GM18511 (cell line): ENCODE data around the gene CRB1.

Source experiments
- ATAC-seq: cut with Tn5 transposase; IDR thresholded peaks from one replicate; pipeline ENCODE4 v1.9.1; 2021; ENCODE audit warnings: mild to moderate bottlenecking, moderate library complexity; ENCODE audit not compliant: unreplicated experiment

Gene CRB1

GRCh38 chr1:197342044-197342565 is 74.1 kb downstream of the CRB1 start:
- ATAC-seq, result no peak

GRCh38 chr1:197342669-197343068 is 74.6 kb downstream of the CRB1 start:
- ATAC-seq, result no peak

DNA sequence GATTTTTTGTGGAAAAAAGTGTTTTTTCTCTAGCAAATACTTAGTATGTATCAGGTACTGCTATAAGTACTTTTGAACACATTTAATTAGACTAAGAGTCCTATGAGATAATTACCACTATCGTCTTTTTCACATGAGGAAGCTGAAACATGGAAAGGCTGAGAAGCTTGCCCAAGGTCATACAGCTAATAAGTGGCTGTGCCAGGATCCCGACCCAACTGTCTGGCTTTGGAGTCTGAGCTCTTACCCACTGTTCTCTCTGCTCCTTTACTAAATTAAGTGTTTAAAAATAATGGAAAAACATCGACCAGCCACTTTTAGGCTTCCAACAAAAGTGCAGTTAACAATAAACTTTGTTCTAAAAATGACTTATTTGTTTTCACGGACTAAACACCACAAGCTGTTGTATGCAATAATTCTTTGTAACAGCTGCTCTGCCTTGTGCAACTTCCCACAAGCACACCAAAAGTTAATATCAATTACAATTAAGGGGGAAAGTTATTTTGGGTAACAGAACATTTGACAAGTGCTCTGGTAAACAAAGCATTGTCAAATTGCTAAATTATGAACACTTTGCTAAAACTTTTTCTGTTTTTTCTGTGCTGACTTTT is 75.7 kb downstream of the CRB1 start:
- ATAC-seq, result no peak

GRCh38 chr1:197351821-197352440 is 83.9 kb downstream of the CRB1 start:
- ATAC-seq, result no peak

DNA sequence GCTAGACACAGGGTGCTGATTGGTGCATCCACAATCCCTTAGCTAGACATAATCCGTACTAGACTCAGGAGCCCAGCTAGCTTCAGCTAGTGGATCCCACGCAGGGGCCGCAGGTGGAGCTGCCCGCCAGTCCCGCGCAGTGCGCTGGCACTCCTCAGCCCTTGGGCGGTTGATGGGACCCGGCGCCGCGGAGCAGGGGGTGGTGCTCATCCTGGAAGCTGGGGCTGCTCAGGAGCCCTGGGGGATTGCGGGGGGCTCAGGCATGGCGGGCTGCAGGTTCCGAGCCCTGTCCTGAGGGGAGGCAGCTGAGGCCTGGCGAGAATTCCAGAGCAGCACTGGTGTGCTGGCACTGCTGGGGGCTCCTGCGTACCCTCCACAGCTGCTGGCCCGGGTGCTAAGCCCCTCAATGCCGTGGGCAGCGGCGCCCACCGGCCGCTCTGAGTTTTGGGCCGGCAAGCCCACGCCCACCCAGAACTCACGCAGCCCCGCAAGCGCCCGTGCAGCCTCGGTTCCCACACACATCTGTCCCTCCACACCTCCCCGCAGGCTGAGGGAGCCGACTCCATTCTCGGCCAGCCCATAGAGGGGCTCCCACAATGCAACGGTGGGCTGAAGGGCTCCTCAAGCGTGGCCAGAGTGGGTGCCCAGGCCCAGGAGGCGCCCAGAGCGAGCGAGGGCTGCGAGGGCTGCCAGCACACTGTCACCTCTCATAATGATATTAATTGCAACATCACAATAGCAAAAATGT is 87.4 kb downstream of the CRB1 start:
- ATAC-seq, result no peak

DNA sequence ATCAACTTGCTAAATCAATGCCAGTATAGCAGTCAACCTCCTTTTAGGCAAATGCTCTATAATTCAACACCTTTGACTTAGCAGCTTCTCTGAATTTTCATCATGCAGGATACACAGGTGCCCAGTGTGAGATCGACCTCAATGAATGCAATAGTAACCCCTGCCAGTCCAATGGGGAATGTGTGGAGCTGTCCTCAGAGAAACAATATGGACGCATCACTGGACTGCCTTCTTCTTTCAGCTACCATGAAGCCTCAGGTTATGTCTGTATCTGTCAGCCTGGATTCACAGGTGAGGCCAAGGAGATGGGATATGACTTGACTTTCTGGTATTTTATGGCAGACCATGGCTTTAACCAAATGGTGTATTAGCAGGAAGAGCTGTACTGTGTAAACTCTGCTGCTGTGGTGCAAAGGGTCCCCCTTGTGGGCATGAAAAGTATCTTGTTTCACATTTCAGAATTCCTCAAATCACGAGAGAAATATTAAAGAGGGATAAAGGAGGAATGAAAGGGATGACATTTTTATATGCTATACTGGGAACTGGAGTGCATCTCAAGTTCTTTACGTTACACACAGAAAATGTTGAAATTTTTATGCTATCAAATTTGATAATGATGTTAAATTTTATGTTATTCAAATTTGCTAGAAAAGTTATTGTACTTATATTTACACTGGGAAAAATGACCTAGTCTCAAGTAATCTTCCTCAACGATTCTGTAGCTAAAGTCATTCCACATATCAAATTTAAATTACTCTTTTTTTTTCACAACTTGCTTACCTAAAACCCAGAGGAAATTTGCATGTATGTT is 88.9 kb downstream of the CRB1 start:
- ATAC-seq, result peak; percentile 67

DNA sequence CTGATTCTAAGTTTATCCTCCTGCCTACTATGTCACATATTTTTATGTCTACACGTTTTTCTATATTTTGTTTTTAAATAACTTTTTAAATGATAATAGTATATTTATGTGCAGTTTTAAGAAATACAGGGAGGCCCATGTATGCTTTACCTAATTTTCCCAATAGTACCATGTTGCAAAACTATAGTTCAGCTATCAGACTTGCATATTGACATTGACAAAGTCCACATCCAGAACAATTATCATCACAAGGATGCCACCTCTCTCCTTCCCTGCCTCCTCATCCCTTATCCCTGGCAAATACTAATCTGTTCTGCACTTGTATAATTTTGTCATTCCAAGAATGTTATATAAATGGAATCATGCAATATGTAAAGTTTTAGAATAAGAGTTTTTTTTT is 90.9 kb downstream of the CRB1 start:
- ATAC-seq, result no peak

DNA sequence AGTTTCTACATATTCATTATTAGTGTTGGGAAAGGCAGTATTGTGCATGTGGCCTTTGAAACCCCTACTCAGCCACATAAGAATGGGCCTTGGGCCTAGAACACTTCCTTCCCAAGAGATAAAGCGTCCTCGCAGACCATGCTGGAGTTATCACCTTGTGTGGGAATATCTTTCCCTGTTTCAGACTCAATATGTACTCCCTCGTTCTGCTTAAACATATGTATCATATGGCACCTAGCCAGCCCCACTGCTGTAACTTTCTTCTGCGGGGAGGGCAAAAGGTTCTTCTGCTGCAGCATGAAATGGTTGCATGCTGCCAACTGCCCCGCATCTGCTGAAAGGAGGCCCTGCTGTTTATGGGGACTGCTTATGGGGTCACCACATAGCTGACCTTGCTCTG is 92.0 kb downstream of the CRB1 start:
- no peak for ATAC-seq

DNA sequence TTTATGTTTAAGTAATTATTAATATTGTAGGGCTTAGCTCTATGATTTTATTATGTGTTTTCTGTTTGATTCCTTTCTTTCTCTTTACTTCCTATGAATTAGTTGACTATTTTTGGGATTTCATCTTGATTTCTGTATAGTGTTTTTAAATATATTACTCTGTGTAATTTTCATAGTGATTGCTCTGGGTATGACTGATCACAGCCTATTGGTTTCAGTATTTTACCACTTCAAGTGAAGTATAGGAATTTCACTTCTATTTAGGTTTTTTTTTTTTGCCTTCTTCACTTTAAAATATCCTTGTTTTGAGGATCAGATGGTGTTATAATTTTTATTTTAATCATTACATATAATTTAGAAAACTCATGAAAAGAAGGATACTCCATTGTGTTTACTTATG is 94.8 kb downstream of the CRB1 start:
- ATAC-seq, result no peak

GRCh38 chr1:197363855-197364254 is 95.8 kb downstream of the CRB1 start:
- no peak for ATAC-seq

DNA sequence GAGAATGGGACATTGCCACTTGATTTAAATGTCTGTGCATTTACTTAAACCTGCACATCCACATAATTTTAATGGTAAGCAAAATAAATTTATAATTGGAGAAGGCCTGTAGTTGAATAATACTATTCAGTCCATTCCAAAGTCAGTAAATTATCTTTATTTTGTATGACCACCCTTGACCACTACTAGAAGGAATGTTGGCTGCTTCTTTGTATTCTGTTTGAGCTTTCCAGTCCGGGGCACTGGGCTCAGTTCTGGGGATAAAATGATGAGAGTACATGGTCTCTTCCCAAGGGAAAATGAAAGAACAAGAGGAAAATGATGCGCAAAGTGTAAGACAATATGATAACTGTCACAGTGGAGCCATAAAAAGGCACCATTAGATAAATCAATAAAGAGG is 98.9 kb downstream of the CRB1 start:
- no peak for ATAC-seq

GRCh38 chr1:197367627-197368026 is 99.6 kb downstream of the CRB1 start:
- no peak for ATAC-seq

GRCh38 chr1:197374428-197374827 is 106.4 kb downstream of the CRB1 start:
- no peak for ATAC-seq

DNA sequence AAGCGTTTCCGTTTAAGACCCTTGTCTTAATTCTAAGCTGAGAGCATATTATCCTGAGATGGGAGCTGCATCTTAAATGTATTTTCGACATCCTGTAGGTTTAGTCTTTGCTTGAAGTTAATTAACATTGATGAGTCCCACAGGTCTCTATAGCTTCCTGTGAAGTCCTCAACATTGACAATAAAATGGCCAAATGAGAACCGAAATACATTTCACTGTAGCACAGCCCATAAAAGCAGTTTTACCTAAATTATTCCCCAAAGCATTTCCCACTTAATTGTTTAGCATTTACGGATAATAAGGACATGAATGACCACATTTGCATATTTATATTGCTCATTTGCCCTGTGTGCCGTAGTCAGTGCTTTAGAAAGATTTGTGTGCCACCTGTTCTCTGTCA is 116.4 kb downstream of the CRB1 start:
- ATAC-seq, result no peak

DNA sequence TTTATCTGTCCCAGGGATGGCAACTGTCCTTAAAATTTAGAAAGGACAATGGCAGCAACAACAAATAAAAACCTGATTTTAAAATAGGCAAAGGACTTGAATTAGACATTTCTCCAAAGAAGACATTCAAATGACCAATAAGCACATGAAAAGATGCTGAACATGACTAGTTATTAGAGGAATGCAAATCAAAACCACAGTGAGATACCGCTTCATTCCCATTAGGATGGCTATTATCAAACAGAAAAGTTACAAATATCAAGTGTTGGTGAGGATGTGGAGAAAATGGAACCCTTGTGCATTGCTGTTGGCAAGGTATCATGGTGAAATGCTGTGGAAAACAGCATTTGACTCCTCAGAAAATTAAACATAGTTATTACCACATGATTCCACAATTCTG is 120.7 kb downstream of the CRB1 start:
- ATAC-seq, result no peak

- no peak for ATAC-seq
Measured at GRCh38 chr1:197390856-197391255, 122.8 kb downstream of the CRB1 start.

GRCh38 chr1:197391303-197392226 is 123.5 kb downstream of the CRB1 start:
- no peak for ATAC-seq

- ATAC-seq, result no peak
Measured at GRCh38 chr1:197392541-197392940, 124.5 kb downstream of the CRB1 start.

DNA sequence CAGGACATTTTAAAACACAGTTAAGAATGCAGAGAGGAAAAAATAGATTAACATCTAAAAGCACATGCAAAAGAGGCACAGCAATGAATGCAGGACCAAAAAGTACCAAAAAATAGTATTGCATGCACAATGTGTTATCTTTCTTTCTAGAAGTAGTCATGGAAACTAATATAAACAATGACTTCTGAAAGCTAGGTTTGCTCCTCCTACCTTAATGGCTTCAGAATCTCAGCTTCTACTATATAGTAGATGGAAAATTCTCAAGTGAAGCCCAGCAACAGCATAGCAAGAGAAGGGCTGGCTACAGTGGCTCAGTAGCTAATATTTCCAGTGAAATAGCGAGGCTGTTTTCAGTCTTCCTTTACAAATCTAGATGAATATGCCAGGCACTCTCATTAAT is 125.1 kb downstream of the CRB1 start:
- ATAC-seq, result no peak

GRCh38 chr1:197393772-197394171 is 125.7 kb downstream of the CRB1 start:
- ATAC-seq, result no peak
